Endothelial cell of umbilical vein (primary cell): ENCODE data around the gene LIN7C. TPM values are rescaled to one million over a fixed set of nuclear protein-coding genes. Genes with fewer than 3 reads are reported as not detected.

Source experiments
- BruUV-seq: library from RNA; stranded (reverse); fragments of 400-500 nt; replicated peaks from 2 replicates; lab custom pipeline; 2021; lab: Mats Ljungman, UMichigan
- CTCF ChIA-PET: fragments of 300-600, 350-600 bp; sonication (Branson Sonifier 250); formaldehyde crosslinking; loops from one replicate; lab custom pipeline; 2021; ENCODE audit warnings: antibody characterized with exemption, inconsistent platforms; lab: Charles Lee
- POLR2A ChIA-PET: fragments of 300-600, 350-600 bp; sonication (Branson Sonifier 250); formaldehyde crosslinking; loops from one replicate; lab custom pipeline; 2021; ENCODE audit warnings: antibody characterized with exemption, inconsistent platforms; lab: Charles Lee
- DNase-seq: peaks from one replicate; pipeline ENCODE4 v3.0.0-alpha.2; 2011; ENCODE audit warnings: low read depth, low spot score
- FAIRE-seq: peaks from 2 replicates; lab custom pipeline; 2011; peaks lifted over from hg19 to GRCh38; lab: Jason Lieb, UNC
- H2AFZ ChIP-seq: 2 replicates; pipeline ENCODE4 v1.6.0; 2012; ENCODE audit warnings: low read depth, low read length, control low read depth, inconsistent platforms
- H3K27ac ChIP-seq: 2 replicates; pipeline ENCODE4 v1.5.1; 2011; ENCODE audit warnings: low read depth, mild to moderate bottlenecking, control low read depth, low read length, moderate library complexity; ENCODE audit not compliant: insufficient read depth
- H3K27me3 ChIP-seq, 2 experiments: 2 replicates each; pipeline versions ENCODE4 v1.6.0 to v1.6.1; 2011; ENCODE audit warnings: low read length in 2 of 2, mixed read lengths in 1 of 2; ENCODE audit not compliant: control insufficient read depth in 2 of 2, insufficient read depth in 2 of 2
- H3K36me3 ChIP-seq, 2 experiments: 2 replicates in 1 of 2; 3 replicates in 1 of 2; pipeline ENCODE4 v1.5.1; 2011; ENCODE audit warnings: low read length in 2 of 2, mild to moderate bottlenecking in 1 of 2, moderate library complexity in 1 of 2; ENCODE audit not compliant: control insufficient read depth in 2 of 2, insufficient read depth in 2 of 2; ENCODE audit errors: extremely low read depth in 1 of 2
- H3K4me1 ChIP-seq: 3 replicates; pipeline ENCODE4 v1.5.1; 2011; ENCODE audit warnings: mild to moderate bottlenecking, low read length; ENCODE audit not compliant: control insufficient read depth, insufficient read depth; ENCODE audit errors: extremely low read depth
- H3K4me2 ChIP-seq: 2 replicates; pipeline ENCODE4 v1.6.1; 2011; ENCODE audit warnings: low read length, control low read depth, mixed read lengths; ENCODE audit not compliant: insufficient read depth
- H3K4me3 ChIP-seq, 3 experiments: fragments of 200-600 bp in 1 of 3; sonication (generic), shearing (Covaris generic) in 1 of 3; replicated peaks in 1 of 3; 2 replicates each; pipeline ENCODE4 v1.5.1; 2011 to 2016; ENCODE audit warnings: control low read depth in 3 of 3, low read length in 3 of 3, mild to moderate bottlenecking in 2 of 3, inconsistent platforms in 1 of 3, low read depth in 1 of 3, moderate library complexity in 1 of 3; ENCODE audit not compliant: insufficient read depth in 1 of 3
- H3K79me2 ChIP-seq: 2 replicates; pipeline ENCODE4 v1.6.0; 2012; ENCODE audit warnings: low read length, inconsistent platforms; ENCODE audit not compliant: control insufficient read depth, insufficient read depth
- H3K9ac ChIP-seq: replicated peaks from 2 replicates; pipeline ENCODE3; 2011; ENCODE audit warnings: low read length, control low read depth; ENCODE audit not compliant: insufficient read depth; ENCODE audit errors: extremely low read depth
- H3K9me1 ChIP-seq: replicated peaks from 3 replicates; pipeline ENCODE4 v1.6.0; 2011; ENCODE audit warnings: mild to moderate bottlenecking, low read length; ENCODE audit not compliant: control insufficient read depth, insufficient read depth; ENCODE audit errors: extremely low read depth
- H3K9me3 ChIP-seq: replicated peaks from 2 replicates; pipeline ENCODE4 v1.5.1; 2012; ENCODE audit warnings: low read length, inconsistent platforms; ENCODE audit not compliant: control insufficient read depth, insufficient read depth
- H4K20me1 ChIP-seq: replicated peaks from 2 replicates; pipeline ENCODE3; 2011; ENCODE audit warnings: mild to moderate bottlenecking, low read length; ENCODE audit not compliant: control insufficient read depth, insufficient read depth; ENCODE audit errors: extremely low read depth
- EZH2 ChIP-seq: IDR thresholded peaks from 2 replicates; pipeline ENCODE4 v1.6.1; 2012; ENCODE audit warnings: borderline replicate concordance, low read depth, mild to moderate bottlenecking, moderate library complexity, low read length, inconsistent platforms; ENCODE audit not compliant: severe bottlenecking
- FOS ChIP-seq: IDR thresholded peaks from 2 replicates; pipeline ENCODE4 v1.6.1; 2011; ENCODE audit warnings: mild to moderate bottlenecking, low read length, moderate library complexity, borderline replicate concordance; ENCODE audit not compliant: insufficient read depth
- GATA2 ChIP-seq: IDR thresholded peaks from 2 replicates; pipeline ENCODE4 v1.7.0; 2011; ENCODE audit warnings: low read depth, mild to moderate bottlenecking, moderate library complexity, mixed read lengths, low read length; ENCODE audit not compliant: insufficient read length, insufficient read depth
- JUN ChIP-seq: IDR thresholded peaks from 2 replicates; pipeline ENCODE4 v1.6.1; 2011; ENCODE audit warnings: borderline replicate concordance, low read depth; ENCODE audit not compliant: insufficient read length, insufficient read depth
- MYC ChIP-seq: IDR thresholded peaks from one replicate; pipeline ENCODE4 v1.6.1; 2011; ENCODE audit warnings: mild to moderate bottlenecking, low read depth, low read length
- POLR2A ChIP-seq: IDR thresholded peaks from 2 replicates; pipeline ENCODE4 v1.6.1; 2012; ENCODE audit warnings: low read depth, mild to moderate bottlenecking, control low read depth, low read length
- POLR2AphosphoS5 ChIP-seq: IDR thresholded peaks from 2 replicates; pipeline ENCODE4 v1.6.1; 2012; ENCODE audit warnings: low read depth, mild to moderate bottlenecking, control low read depth, low read length, moderate library complexity; ENCODE audit not compliant: insufficient read depth
- dilution Hi-C: fragments of 300-500 bp; cut with MboI; formaldehyde crosslinking; loops from one replicate; pipeline ENCODE4 v1.15.0; 2019; ENCODE audit warnings: low sequenced_read_pairs; ENCODE audit not compliant: extremely low pct_ligation_motif_present
- intact Hi-C: fragments of 100-400 bp; cut with micrococcal nuclease; formaldehyde crosslinking; loops from one replicate; pipeline ENCODE4 v1.10.0; 2022
- polyA plus RNA-seq, 4 experiments: library from polyadenylated mRNA; depleted of rRNA in 3 of 4; stranded (reverse) in 3 of 4; unstranded in 1 of 4; fragments of >200 nt; gene quantifications; 2 replicates each; pipeline versions ENCODE4 v1.2.1 to v1.2.3, GENCODE V29; 2011 to 2012; ENCODE audit warnings: missing spikeins in 1 of 4
- total RNA-seq: library from RNA; stranded (reverse); gene quantifications from 2 replicates; pipeline ENCODE4 v1.2.3, GENCODE V29; 2021
- TF ChIP-seq, protein P1 (sequence below): IDR thresholded peaks from 2 replicates; pipeline ENCODE4 v1.6.1; 2011; ENCODE audit not compliant: insufficient read depth, insufficient read length
- TF ChIP-seq, protein P2 (sequence below), 2 donors: IDR thresholded peaks; 1 replicate in 1 of 2; 2 replicates in 1 of 2; pipeline ENCODE4 v1.5.1; 2011; ENCODE audit warnings: low read length in 2 of 2, mild to moderate bottlenecking in 2 of 2, moderate library complexity in 2 of 2, control low read depth in 1 of 2, inconsistent platforms in 1 of 2, low read depth in 1 of 2; ENCODE audit not compliant: insufficient read depth in 1 of 2; ENCODE audit errors: extremely low read depth in 1 of 2

Gene LIN7C
- total and polyA plus RNA-seq, 2 donors (not counting 3 experiments of a cell fraction or from before 2014, with no cell fraction given) = 7.1 to 24.9 TPM

GRCh38 chr11:27528712-27529111, 22.1 kb upstream of the LIN7C start:
- no peaks in the 10 kb centered on the region for H3K79me2 ChIP-seq
- H2AFZ ChIP-seq = no peak overlapping the region
- BruUV-seq = no TSS peak
- intact Hi-C loops = no loop called here
- H4K20me1 ChIP-seq = no peaks in the 10 kb centered on the region
- ChIA-PET POLR2A (no interaction called here), CTCF (no interaction called here)
- no peaks in the 10 kb centered on the region for H3K4me1 ChIP-seq
- no peak for TF ChIP-seq FOS
- TF ChIP-seq, protein P1, sequence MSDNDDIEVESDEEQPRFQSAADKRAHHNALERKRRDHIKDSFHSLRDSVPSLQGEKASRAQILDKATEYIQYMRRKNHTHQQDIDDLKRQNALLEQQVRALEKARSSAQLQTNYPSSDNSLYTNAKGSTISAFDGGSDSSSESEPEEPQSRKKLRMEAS = no peak
- no peak for TF ChIP-seq GATA2
- H3K36me3 ChIP-seq = no peaks in the 10 kb centered on the region
- H3K9me3 ChIP-seq = no peaks in the 10 kb centered on the region
- DNase-seq (no peak), FAIRE-seq (no peak)
- peaks cover 2 to 5% of the 10 kb centered on the region in 2 experiments for H3K27me3 ChIP-seq
- no peak overlapping the region for H3K4me3 ChIP-seq
- dilution Hi-C loops = no loop called here
- H3K9ac ChIP-seq = no peak overlapping the region
- H3K27ac ChIP-seq = no peak overlapping the region
- no peaks in the 10 kb centered on the region for H3K9me1 ChIP-seq
- no peak overlapping the region for H3K4me2 ChIP-seq

DNA sequence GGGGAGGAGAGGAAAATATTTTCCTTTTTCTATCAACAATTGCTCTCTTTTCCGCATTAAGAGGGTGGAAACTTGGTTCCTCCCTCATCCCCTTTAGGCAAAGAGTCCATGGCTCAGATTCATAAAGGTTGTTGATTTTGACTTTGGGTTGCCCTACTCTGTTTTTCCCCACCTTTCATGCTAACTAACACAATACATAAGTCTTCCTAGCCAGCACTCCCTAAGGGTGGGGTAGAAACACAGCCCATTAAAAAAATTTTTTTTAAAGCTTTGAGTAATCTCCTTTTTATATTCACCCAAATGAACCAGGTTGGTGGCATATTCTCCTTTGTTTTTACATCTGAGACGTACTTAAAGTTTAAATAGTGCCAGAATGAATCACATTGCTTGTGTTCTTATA, 20.0 kb upstream of the LIN7C start:
- no TSS peak for BruUV-seq
- ChIA-PET POLR2A (no interaction called here), CTCF (no interaction called here)
- intact Hi-C loops (no loop called here), dilution Hi-C loops (no loop called here)
- FAIRE-seq = no peak
- no peak for DNase-seq
- Histone ChIP-seq H3K9me3 (no peaks in the 10 kb centered on the region), H3K27me3 (peaks cover 2% of the 10 kb centered on the region in 2 experiments), H3K9ac (no peak overlapping the region), H3K27ac (no peak overlapping the region), H4K20me1 (no peaks in the 10 kb centered on the region), H3K79me2 (no peaks in the 10 kb centered on the region), H3K4me3 (no peak overlapping the region), H3K36me3 (no peaks in the 10 kb centered on the region), H2AFZ (no peak overlapping the region), H3K4me2 (no peak overlapping the region), H3K9me1 (no peaks in the 10 kb centered on the region), H3K4me1 (no peaks in the 10 kb centered on the region)
- no peak for TF ChIP-seq JUN
- no peak for TF ChIP-seq FOS
- no peak for TF ChIP-seq POLR2AphosphoS5
- no peak for TF ChIP-seq EZH2
- no peak for TF ChIP-seq POLR2A
- no peak for TF ChIP-seq MYC
- TF ChIP-seq, protein P1 = no peak
- TF ChIP-seq GATA2 = no peak
- TF ChIP-seq, protein P2, sequence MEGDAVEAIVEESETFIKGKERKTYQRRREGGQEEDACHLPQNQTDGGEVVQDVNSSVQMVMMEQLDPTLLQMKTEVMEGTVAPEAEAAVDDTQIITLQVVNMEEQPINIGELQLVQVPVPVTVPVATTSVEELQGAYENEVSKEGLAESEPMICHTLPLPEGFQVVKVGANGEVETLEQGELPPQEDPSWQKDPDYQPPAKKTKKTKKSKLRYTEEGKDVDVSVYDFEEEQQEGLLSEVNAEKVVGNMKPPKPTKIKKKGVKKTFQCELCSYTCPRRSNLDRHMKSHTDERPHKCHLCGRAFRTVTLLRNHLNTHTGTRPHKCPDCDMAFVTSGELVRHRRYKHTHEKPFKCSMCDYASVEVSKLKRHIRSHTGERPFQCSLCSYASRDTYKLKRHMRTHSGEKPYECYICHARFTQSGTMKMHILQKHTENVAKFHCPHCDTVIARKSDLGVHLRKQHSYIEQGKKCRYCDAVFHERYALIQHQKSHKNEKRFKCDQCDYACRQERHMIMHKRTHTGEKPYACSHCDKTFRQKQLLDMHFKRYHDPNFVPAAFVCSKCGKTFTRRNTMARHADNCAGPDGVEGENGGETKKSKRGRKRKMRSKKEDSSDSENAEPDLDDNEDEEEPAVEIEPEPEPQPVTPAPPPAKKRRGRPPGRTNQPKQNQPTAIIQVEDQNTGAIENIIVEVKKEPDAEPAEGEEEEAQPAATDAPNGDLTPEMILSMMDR (IDR thresholded peaks at IDR 0.05; ENCODE audit: extremely low read depth in 1 of 2, insufficient read depth in 1 of 2, low read depth in 1 of 2, low read length in 2 of 2) = no peak
